ENCODE results near the gene TCF12. TPM values are rescaled to one million over a fixed set of nuclear protein-coding genes. Genes with fewer than 3 reads are reported as not detected.
A peak's percentile ranks its signal among the peaks of the same experiment; 100 is the strongest.

Gene TCF12
- total RNA-seq, 1 donor from 2014 or later, result 149 TPM

GRCh38 chr15:57327985-57328471 lies 409.6 kb downstream of the TCF12 start:
- Histone ChIP-seq H3K4me2 (no peak overlapping the region), H3K4me1 (peaks cover 8% of the 10 kb centered on the region), H3K9ac (no peak overlapping the region), H4K20me1 (ENCODE audit: low read depth) (no peaks in the 10 kb centered on the region), H2AFZ (replicated peaks) (no peak overlapping the region), H3F3A (ENCODE audit: low read depth) (peaks cover 5% of the 10 kb centered on the region), H3K36me3 (no peaks in the 10 kb centered on the region), H3K9me3 (ENCODE audit: low read depth) (no peaks in the 10 kb centered on the region), H3K27ac (no peak overlapping the region), H3K4me3 (no peak overlapping the region), H3K79me2 (ENCODE audit: low read depth) (no peaks in the 10 kb centered on the region), H3K27me3 (no peaks in the 10 kb centered on the region)
- DNase-seq (ENCODE audit: low spot score), result no peak
- H3K36me3 Mint-ChIP-seq, result no peaks in the 10 kb centered on the region
- peaks cover 22% of the 10 kb centered on the region for H3K4me1 Mint-ChIP-seq
- H3K27me3 Mint-ChIP-seq (ENCODE audit: insufficient read depth, low read depth), result peaks cover 4% of the 10 kb centered on the region
- no peak overlapping the region for H3K4me3 Mint-ChIP-seq
- H3K27ac Mint-ChIP-seq, result no peak overlapping the region
- H3K9me3 Mint-ChIP-seq, result no peaks in the 10 kb centered on the region
- TF ChIP-seq CTCF (IDR thresholded peaks at IDR 0.05) (no peak), EZH2 (IDR thresholded peaks at IDR 0.05) (no peak), EZH2phosphoT487 (IDR thresholded peaks at IDR 0.05) (no peak)

DNA sequence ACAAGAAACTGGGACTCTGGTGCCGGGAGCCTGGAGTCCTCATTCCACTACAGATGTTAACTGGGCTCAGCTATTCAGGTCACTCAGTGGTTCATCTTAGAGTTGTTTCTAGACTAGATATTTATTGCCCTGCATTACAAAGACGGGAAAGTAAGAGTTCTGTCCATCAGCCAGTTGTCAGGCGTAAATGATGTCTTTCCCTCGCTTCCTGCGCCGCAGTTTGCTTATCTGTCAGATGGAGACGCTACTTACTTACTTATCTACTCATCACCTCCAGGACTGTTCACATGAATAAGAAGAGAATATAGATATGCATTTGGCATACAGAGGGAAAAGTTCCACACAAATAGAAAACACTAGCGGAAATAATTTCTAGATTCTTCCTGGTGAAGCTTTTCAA lies 410.0 kb downstream of the TCF12 start:
- H2AFZ ChIP-seq (replicated peaks), result no peak overlapping the region
- no peak for TF ChIP-seq CTCF (IDR thresholded peaks at IDR 0.05)
- peaks cover 5% of the 10 kb centered on the region for H3F3A ChIP-seq (ENCODE audit: low read depth)
- no peaks in the 10 kb centered on the region for H3K79me2 ChIP-seq (ENCODE audit: low read depth)
- no peak overlapping the region for H3K9ac ChIP-seq
- H3K4me1 Mint-ChIP-seq, result peaks cover 20% of the 10 kb centered on the region
- peaks cover 4% of the 10 kb centered on the region for H3K27me3 Mint-ChIP-seq (ENCODE audit: insufficient read depth, low read depth)
- H3K36me3 ChIP-seq, result no peaks in the 10 kb centered on the region
- H3K4me3 ChIP-seq, result no peak overlapping the region
- H3K27ac ChIP-seq, result no peak overlapping the region
- H4K20me1 ChIP-seq (ENCODE audit: low read depth), result no peaks in the 10 kb centered on the region
- H3K4me3 Mint-ChIP-seq, result no peak overlapping the region
- peaks cover 8% of the 10 kb centered on the region for H3K4me1 ChIP-seq
- peak overlapping the region; percentile 5 for H3K27ac Mint-ChIP-seq
- H3K9me3 ChIP-seq (ENCODE audit: low read depth), result no peaks in the 10 kb centered on the region
- no peaks in the 10 kb centered on the region for H3K9me3 Mint-ChIP-seq
- DNase-seq (ENCODE audit: low spot score), result no peak
- no peak overlapping the region for H3K4me2 ChIP-seq
- no peaks in the 10 kb centered on the region for H3K36me3 Mint-ChIP-seq
- H3K27me3 ChIP-seq, result no peaks in the 10 kb centered on the region

DNA sequence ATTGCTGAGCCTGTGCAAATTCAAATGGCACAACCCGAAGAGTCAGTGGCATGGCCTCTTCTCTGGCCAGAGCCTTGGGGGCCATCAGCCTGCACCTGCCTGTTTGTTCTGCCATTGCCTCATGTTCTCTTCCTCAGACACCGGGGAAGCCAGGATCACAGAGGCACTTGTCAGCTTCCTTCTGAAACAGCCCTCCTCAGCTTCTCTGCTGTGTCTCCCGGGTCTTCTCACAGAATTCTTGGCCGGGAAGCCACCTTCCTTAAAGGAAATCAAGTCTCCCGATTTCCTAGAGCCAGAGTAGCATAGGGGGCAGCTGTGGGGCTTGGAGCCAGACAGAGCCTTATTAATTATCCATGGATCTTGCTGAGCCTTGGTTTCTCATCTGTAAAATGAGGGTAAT lies 410.5 kb downstream of the TCF12 start:
- no peaks in the 10 kb centered on the region for H4K20me1 ChIP-seq (ENCODE audit: low read depth)
- H3K27ac ChIP-seq, result no peak overlapping the region
- Mint-ChIP-seq H3K4me3 (no peak overlapping the region), H3K9me3 (no peaks in the 10 kb centered on the region), H3K27ac (no peak overlapping the region), H3K27me3 (ENCODE audit: insufficient read depth, low read depth) (peaks cover 4% of the 10 kb centered on the region), H3K4me1 (peaks cover 16% of the 10 kb centered on the region), H3K36me3 (no peaks in the 10 kb centered on the region)
- H3K27me3 ChIP-seq, result no peaks in the 10 kb centered on the region
- no peak for DNase-seq (ENCODE audit: low spot score)
- H3K4me2 ChIP-seq, result no peak overlapping the region
- H3K9me3 ChIP-seq (ENCODE audit: low read depth), result no peaks in the 10 kb centered on the region
- no peaks in the 10 kb centered on the region for H3K36me3 ChIP-seq
- TF ChIP-seq EZH2phosphoT487 (IDR thresholded peaks at IDR 0.05) (no peak), EZH2 (IDR thresholded peaks at IDR 0.05) (no peak), CTCF (IDR thresholded peaks at IDR 0.05) (no peak)
- H3K79me2 ChIP-seq (ENCODE audit: low read depth), result no peaks in the 10 kb centered on the region
- no peak overlapping the region for H2AFZ ChIP-seq (replicated peaks)
- H3K4me1 ChIP-seq, result peaks cover 8% of the 10 kb centered on the region
- H3K4me3 ChIP-seq, result no peak overlapping the region
- peaks cover 5% of the 10 kb centered on the region for H3F3A ChIP-seq (ENCODE audit: low read depth)
- no peak overlapping the region for H3K9ac ChIP-seq
